NT2/D1 (cell line): Measurements from ENCODE around the gene LIMCH1.

Source experiments
- YY1 ChIP-seq: IDR thresholded peaks from 2 replicates; pipeline ENCODE4 v1.6.1; 2011; ENCODE audit not compliant: insufficient read length, insufficient read depth
- ZNF274 ChIP-seq: IDR thresholded peaks from 2 replicates; pipeline ENCODE4 v1.6.1; 2011; ENCODE audit warnings: mild to moderate bottlenecking, low read depth, low read length

- TF ChIP-seq YY1, result no peak
- no peak for TF ChIP-seq ZNF274
Observed at GRCh38 chr4:41712425-41712824, 174.5 kb downstream of the LIMCH1 start.
